Suprapubic skin (tissue), 4 donors: ENCODE data around the gene ARHGAP32. TPM values are rescaled to one million over a fixed set of nuclear protein-coding genes. Genes with fewer than 3 reads are reported as not detected.

Experiments
- DNase-seq, 2 donors: peaks; one replicate each; pipeline ENCODE4 v3.0.0-alpha.2; 2019; ENCODE audit warnings: low spot score in 2 of 2
- H3K27ac ChIP-seq: fragments of 200-600 bp; sonication (generic); one replicate; pipeline ENCODE4 v1.5.1; 2019
- H3K27me3 ChIP-seq: fragments of 200-600 bp; sonication (generic); one replicate; pipeline ENCODE4 v1.5.1; 2019
- H3K36me3 ChIP-seq: fragments of 200-600 bp; sonication (generic); one replicate; pipeline ENCODE4 v1.5.1; 2019
- H3K4me1 ChIP-seq: fragments of 200-600 bp; sonication (generic); one replicate; pipeline ENCODE4 v1.5.1; 2019
- H3K4me3 ChIP-seq: fragments of 200-600 bp; sonication (generic); one replicate; pipeline ENCODE4 v1.5.1; 2019; ENCODE audit warnings: mild to moderate bottlenecking
- H3K9me3 ChIP-seq: fragments of 200-600 bp; sonication (generic); one replicate; pipeline ENCODE4 v1.5.1; 2019
- CTCF ChIP-seq, 2 donors: fragments of 200-600 bp in 1 of 2; fragments of 450-650 bp in 1 of 2; sonication (generic) in 1 of 2; IDR thresholded peaks; one replicate each; pipeline ENCODE4 v1.5.1; 2016 to 2019; ENCODE audit warnings: antibody characterized with exemption in 2 of 2, mild to moderate bottlenecking in 1 of 2, moderate library complexity in 1 of 2
- EP300 ChIP-seq: sonication (generic); formaldehyde crosslinking; IDR thresholded peaks from one replicate; pipeline ENCODE4 v1.6.1; 2017; ENCODE audit warnings: antibody characterized with exemption
- POLR2A ChIP-seq, 2 donors: fragments of 450-650 bp; IDR thresholded peaks; one replicate each; pipeline ENCODE4 v1.6.1; 2017; ENCODE audit warnings: antibody characterized with exemption in 2 of 2, mild to moderate bottlenecking in 2 of 2, moderate library complexity in 2 of 2
- POLR2AphosphoS5 ChIP-seq, 3 donors: sonication (generic); formaldehyde crosslinking; IDR thresholded peaks; one replicate each; pipeline ENCODE4 v1.6.1; 2017; ENCODE audit warnings: antibody characterized with exemption in 3 of 3
- WGBS: methylation state at CpG from one replicate; pipeline ENCODE4 v1.1.5; 2018; 5-methylcytosine and 5-hydroxymethylcytosine counted together
- total RNA-seq, 4 donors: library from RNA; depleted of rRNA; stranded (reverse); fragments of >200 nt; gene quantifications; one replicate each; pipeline ENCODE4 v1.1.0, GENCODE V29; 2016

Gene ARHGAP32
- total RNA-seq, 4 donors from 2014 or later = 49.5 to 93.4 (median 62.1) TPM

DNA sequence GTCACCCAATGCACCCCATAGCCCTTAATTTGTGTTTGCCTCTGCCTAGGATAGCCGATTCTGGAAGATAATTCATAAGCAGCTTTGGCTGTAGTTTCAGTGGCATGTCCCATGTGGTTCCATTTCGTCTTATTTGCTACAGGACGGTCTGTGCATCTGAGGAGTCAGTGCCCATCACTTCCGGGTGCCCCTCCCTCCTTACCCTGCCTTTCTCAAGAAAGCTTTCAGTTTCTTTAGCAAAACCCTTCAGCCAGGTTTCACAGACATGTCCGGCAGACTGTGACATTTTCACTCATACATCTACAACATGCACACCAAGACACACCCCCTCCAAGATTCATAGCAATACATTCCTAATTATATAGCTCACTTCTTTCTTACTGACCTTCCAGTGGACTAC, 263.7 kb downstream of the ARHGAP32 start:
- DNase-seq = no peak
- no peak overlapping the region for H3K27ac ChIP-seq
- TF ChIP-seq CTCF (IDR thresholded peaks at IDR 0.05) (no peak), POLR2AphosphoS5 (IDR thresholded peaks at IDR 0.05) (no peak), POLR2A (IDR thresholded peaks at IDR 0.05) (no peak), EP300 (no peak)
- no peaks in the 10 kb centered on the region for H3K27me3 ChIP-seq
- WGBS = 54% methylated on average over 5 of the region's 5 CpGs
- H3K36me3 ChIP-seq = no peaks in the 10 kb centered on the region
- H3K4me1 ChIP-seq = peaks cover 4% of the 10 kb centered on the region
- no peak overlapping the region for H3K4me3 ChIP-seq
- H3K9me3 ChIP-seq = no peaks in the 10 kb centered on the region

- H3K27ac ChIP-seq = no peak overlapping the region
- H3K36me3 ChIP-seq = no peaks in the 10 kb centered on the region
- no peaks in the 10 kb centered on the region for H3K27me3 ChIP-seq
- H3K9me3 ChIP-seq = no peaks in the 10 kb centered on the region
- 85% methylated on average over 12 of the region's 12 CpGs for WGBS
- H3K4me3 ChIP-seq = no peak overlapping the region
- TF ChIP-seq POLR2AphosphoS5 (IDR thresholded peaks at IDR 0.05) = no peak
- TF ChIP-seq EP300 = no peak
- TF ChIP-seq POLR2A (IDR thresholded peaks at IDR 0.05) = no peak
- TF ChIP-seq CTCF (IDR thresholded peaks at IDR 0.05) = no peak
- DNase-seq = no peak
- peaks cover 4% of the 10 kb centered on the region for H3K4me1 ChIP-seq
These were observed 264.3 kb downstream of the ARHGAP32 start for GRCh38 chr11:128927683-128928336.

DNA sequence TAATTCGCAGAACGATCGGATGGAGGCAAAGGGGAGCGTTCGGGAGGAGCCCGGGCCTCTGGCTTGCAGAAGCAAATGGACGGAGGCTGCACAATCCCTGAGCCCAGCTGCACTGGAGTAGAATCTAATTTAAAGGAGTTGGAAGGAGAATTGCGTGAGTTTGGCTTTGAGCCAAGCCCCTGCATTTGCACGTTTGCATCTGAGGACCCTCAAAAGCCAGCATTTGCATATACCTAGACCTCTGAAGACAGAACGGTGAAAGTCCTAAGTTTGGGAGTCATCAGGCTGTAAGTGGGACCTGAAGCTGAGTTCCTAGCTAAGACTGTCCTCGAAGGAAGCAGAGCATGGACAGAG, 265.0 kb downstream of the ARHGAP32 start:
- no peak for DNase-seq
- 79% methylated on average over 11 of the region's 11 CpGs for WGBS
- no peak overlapping the region for H3K27ac ChIP-seq
- H3K4me1 ChIP-seq = peaks cover 4% of the 10 kb centered on the region
- H3K27me3 ChIP-seq = no peaks in the 10 kb centered on the region
- H3K36me3 ChIP-seq = no peaks in the 10 kb centered on the region
- no peak overlapping the region for H3K4me3 ChIP-seq
- no peaks in the 10 kb centered on the region for H3K9me3 ChIP-seq
- TF ChIP-seq POLR2A (IDR thresholded peaks at IDR 0.05) = no peak
- TF ChIP-seq CTCF (IDR thresholded peaks at IDR 0.05) = no peak
- no peak for TF ChIP-seq EP300
- no peak for TF ChIP-seq POLR2AphosphoS5 (IDR thresholded peaks at IDR 0.05)

- Histone ChIP-seq H3K27me3 (no peaks in the 10 kb centered on the region), H3K9me3 (no peaks in the 10 kb centered on the region), H3K4me3 (no peak overlapping the region), H3K27ac (no peak overlapping the region), H3K36me3 (no peaks in the 10 kb centered on the region), H3K4me1 (peaks cover 2% of the 10 kb centered on the region)
- WGBS = 89% methylated on average over 17 of the region's 17 CpGs
- no peak for TF ChIP-seq POLR2AphosphoS5 (IDR thresholded peaks at IDR 0.05)
- DNase-seq = no peak
These were observed 265.6 kb downstream of the ARHGAP32 start for GRCh38 chr11:128926437-128927107.

- no peak overlapping the region for H3K27ac ChIP-seq
- no peak overlapping the region for H3K4me3 ChIP-seq
- H3K9me3 ChIP-seq = no peaks in the 10 kb centered on the region
- no peaks in the 10 kb centered on the region for H3K4me1 ChIP-seq
- 76% methylated on average over 3 of the region's 3 CpGs for WGBS
- TF ChIP-seq EP300 (no peak), POLR2AphosphoS5 (IDR thresholded peaks at IDR 0.05) (no peak), CTCF (IDR thresholded peaks at IDR 0.05) (no peak)
- no peak for DNase-seq
- H3K36me3 ChIP-seq = no peaks in the 10 kb centered on the region
- no peaks in the 10 kb centered on the region for H3K27me3 ChIP-seq
These were observed 266.1 kb downstream of the ARHGAP32 start for GRCh38 chr11:128926000-128926399.
